Brain pericyte (primary cell): ENCODE measurements around the gene ATAD3A.
A peak's percentile ranks its signal among the peaks of the same experiment; 100 is the strongest.
"Not testable (repeated sequence)": the region's sequence is repeated elsewhere in the genome, so short reads cannot be mapped to it uniquely, and the experiment has no call there.

Experiments used
- DNase-seq: peaks from one replicate; pipeline ENCODE4 v3.0.0-alpha.2; 2012; ENCODE audit warnings: low read depth, low spot score

Gene ATAD3A

DNA sequence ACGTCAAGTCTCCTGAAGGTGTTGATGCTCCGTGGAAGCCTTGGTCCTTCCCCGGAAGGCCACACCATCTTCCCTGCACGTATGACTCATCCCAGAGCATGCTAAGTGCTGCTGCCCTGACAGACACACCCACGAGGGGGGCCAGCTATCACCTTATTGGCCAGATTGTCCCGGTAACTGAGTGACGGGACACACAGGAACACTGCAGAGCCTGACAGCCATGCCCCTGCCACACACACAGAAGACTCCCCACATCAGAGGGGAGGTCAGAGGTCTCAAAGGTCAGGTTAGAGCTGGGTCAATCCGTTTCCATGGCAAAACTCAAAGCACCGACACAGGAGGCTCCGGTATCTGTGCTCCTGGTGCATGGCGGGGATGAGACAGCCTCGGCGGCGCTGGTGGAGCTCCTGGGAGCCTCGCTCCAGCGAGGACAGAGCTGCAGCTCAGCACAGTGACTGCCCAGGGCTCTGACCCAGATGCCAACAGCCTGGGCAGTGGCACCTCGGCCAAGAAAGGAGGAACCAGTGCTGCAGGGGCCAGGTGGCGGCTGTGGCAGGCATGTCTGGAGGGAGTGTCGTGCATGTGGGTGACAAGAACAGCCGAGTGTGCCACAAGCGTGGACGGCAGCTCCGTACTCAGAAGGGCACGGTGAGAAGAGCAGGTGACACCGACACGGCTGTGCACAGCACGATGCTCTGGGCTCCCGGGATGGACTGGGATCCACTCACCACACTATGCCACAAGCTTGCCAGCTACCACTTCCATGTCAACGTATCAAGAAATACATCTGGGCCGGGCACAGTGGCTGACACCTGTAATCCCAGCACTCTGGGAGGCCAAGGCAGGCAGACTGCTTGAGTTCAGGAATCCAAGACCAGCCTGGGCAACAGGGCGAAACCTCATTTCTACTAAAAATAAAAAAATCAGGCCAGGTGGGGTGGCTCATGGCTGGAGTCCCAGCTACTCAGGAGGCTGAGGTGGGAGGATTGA lies 43.3 kb downstream of the ATAD3A start:
- no peak for DNase-seq

DNA sequence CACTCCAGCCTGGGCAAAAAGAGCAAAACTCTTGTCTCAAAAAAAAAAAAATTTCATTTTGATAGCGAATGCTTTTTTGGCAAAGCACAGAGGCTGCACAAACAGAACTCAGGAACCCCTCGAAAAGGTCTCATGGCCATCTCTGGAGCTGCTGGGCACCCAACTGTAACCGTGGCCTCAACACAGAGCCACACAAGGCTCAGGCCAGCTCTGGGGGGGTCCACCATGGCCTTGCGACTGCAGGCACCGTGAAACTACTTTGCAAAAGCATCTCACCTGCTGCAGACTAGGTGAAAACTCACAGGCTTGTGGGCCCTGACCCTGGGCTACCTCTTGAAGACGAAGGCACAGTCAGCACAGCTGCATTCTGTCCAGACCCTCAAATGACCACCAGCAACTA lies 44.5 kb downstream of the ATAD3A start:
- DNase-seq, result no peak

DNA sequence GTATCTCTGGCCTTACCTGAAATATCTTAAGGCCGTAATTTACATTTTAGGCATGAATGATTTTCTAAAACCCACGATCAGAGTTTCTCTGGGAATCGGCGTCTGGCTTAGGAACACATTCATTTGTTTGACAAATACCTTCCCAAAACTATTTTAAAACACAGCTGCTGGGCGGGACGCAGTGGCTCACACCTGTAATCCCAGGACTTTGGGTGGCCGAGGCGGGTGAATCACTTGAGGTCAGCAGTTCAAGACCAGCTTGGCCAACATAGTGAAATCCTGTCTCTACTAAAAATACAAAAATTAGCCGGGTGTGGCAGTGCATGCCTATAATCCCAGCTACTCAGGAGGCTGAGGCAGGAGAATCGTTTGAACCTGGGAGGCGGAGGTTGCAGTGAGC lies 45.0 kb downstream of the ATAD3A start:
- DNase-seq, result not testable (repeated sequence)

DNA sequence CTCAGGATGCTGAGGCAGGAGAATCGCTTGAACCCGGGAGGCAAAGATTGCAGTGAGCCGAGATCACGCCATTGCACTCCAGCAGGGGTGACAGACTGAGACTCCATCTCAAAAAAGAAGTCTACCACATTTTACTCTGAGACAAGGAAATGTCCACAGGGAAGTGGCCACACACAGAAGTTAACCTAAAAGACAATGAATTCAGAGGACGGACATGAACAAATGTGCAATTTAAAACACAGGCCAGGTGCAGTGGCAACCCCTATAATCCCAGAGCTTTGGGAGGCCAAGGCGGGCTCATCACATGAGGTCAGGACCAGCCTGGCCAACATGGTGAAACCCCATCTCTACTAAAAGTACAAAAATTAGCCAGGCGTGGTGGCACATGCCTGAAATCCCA lies 45.7 kb downstream of the ATAD3A start:
- not testable (repeated sequence) for DNase-seq

DNA sequence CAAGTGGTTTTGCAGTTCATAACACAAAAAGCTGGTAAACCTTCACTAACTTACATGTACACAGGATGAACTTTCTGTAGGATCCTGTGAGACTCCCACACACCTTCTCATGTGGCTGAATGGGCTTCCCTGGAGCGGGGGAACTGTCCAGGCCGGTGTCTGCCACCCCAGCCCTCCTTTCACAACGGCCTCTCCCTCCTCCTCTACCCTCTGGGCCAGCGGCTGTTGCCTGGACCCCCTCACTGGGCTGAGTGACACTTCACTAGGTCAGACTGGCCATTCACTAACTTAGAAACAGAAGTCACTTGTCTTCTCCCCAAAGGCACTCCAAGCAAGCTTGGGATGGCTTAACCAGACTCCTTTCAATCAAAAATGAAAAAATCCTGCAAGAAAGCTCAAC lies 46.6 kb downstream of the ATAD3A start:
- no peak for DNase-seq

DNA sequence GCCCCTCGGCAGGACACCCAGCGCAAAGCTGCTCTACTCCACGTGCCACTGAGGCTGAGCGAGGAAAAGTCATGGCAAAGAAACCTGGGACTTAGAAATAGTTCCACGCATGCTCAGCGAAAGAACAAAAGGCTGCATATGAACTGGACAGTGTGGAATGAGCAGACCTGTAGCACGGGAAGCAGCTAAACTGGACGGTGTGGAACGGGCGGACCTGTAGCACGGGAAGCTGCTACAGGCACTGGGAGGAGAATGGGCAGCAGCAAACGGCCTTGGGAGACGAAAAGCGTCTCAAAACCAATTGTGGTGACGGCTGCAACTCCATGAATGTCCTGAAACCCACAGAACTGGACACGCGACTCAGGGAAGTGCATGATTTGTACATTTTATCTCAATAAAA lies 47.1 kb downstream of the ATAD3A start:
- no peak for DNase-seq

DNA sequence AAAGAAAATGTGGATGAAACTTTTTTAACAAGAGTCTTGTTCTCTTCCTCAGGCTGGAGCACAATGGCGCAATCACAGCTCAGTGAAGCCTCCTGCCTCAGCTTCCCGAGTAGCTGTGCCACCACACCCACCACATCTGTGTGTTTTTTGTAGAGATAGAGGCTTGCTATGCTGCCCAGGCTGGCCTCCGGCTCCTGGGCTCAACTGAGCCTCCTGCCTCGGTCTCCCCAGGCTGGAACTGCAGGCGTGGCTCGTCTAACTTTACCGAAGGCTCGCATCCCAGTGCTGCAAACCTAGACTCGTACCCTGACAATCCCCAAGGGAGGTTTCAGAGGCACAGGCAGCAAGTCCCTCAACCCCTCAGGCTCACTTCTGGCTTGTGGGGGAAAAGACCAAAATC lies 48.2 kb downstream of the ATAD3A start:
- no peak for DNase-seq

DNA sequence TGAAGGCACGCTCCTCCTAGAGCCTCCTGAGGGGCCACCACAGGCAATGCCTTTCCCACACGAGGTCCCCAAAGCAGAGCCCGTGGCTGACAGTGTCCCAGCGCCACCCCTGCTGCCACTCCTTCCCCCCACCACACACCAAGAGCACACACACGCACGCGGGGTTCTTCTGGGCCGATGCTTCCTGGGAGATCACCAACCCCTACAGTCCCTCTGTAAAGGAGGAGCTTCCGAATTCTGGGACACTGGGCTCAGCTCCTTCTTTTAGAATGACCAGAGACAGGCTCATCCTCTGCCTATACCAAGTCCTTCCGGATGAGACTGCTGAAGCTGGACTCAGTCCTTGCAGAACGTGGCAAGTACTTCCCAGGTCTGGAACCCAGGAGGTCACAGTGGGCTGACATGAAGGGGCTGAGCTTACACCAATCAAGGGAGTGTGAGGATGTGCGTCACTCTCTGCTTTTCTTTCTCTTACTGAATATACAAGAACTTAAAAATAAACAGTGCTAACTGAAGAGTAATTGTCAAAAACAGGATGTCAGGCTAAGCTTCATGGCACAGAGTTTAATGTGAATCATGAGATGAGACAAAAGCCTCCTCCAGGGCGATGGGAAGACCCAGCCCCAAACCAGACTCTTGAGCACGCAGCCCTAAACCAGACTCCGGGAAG lies 50.0 kb downstream of the ATAD3A start:
- DNase-seq, result no peak

DNA sequence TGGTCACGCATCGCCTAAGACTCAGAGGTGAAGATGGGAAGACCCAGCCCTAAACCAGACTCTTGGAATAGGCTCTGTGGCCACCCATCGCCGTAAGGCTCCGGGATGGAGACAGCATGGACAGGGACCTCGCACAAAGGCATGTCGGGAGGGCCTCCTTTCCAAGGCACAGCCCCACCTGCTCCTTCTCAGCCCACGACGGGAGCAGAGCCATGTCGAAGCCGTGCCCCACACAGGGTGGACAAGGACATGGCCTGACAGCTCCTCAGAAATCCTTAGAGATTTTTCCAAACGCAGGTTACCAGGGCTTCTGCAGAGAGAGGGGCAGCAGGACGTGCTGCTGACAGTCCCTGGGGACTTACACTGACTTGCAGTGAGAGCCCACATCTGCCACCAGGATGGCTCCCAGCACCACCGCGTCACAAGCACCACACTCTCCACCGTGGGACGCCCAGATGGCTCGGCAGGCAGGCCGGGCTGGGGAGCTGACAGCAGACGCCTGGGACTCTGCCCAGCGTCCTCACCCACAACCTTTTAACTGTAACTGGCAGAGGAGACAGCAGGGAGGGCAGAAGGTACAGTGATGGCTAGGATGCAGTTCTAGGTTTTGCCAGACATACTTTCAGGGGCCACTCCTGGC lies 50.7 kb downstream of the ATAD3A start:
- no peak for DNase-seq

DNA sequence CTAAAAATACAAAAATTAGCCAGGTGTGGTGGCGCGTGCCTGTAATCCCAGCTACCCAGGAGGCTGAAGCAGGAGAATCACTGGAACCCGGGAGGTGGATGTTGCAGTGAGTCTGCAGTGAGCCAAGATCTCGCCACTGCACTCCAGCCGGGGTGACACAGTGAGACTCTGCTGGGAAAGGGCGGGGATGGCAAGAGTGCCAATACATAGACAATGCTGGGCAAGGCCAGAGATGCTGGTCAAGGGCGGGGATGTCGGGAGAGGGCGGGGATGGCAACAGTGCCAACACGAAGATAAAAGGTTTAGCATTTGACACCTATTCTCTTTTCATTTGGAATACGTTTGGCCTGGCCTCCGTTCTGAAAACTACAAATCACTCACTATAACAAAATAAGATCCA lies 51.7 kb downstream of the ATAD3A start:
- no peak for DNase-seq

DNA sequence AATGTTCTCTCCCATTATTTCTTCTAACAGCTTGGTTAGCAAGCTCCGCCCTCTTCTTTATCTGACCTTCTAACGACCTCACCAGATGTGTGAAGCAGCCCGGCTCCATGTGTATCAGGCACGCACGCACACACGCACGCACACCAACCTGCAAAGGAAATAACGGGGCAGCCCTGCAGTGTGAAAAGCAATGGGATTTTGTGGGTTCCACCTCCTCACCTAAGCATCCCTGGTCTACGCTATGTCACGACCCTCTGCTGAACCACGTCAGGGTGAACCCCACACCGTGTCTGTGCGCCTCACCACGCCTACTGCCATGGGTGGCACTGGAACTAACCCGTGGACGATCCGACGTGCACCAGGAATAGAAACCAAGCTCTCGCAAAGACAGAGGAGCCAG lies 52.3 kb downstream of the ATAD3A start:
- no peak for DNase-seq

DNA sequence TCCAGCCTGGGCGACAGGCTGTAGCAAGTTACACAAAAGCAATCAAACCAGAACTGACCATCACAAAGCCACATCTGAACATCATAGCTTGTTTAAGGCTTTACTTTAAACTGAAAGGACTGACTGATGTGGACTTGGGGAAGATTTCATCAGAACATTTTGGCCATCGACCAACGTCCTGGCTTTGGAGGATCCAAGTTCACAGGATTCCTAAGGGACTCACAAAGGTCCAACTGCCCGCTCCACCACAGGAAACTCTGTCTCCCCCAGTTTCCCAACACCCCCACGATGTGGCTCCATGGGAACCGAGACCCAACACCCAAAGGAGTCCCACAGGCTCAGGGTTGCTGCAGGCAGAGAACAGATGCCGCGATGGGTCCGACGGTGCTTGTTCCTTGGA lies 53.4 kb downstream of the ATAD3A start:
- DNase-seq, result no peak

DNA sequence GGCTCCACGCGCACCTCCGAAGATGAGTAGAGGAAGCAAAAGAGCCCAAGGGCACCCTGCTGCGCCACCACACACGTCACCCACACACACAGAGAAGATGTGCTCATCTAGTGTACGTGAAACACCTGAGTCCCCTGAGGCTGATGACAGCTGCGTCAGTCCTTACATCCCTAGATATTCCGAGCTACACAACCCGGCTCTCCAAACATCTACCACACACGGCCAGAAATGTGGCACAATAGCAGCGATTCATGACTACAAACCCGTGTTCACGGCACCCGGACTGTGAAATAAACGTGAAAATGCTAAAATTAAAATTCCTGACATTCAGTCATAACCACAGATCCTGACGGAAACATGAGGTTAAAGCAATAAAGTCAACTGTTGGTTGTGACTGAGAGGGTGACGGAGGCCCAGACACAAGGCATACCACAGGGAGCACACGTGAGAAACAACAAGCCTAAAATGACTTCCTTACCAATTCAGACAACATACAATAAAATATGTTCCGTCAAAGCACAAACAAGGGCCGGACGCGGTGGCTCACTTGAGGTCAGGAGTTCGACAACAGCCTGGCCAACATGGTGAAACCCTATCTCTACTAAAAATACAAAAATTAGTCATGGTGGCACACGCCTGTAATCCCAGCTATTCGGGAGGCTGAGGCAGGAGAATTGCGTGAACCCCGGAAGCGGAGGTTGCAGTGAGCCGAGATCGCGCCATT lies 55.4 kb downstream of the ATAD3A start:
- no peak for DNase-seq

DNA sequence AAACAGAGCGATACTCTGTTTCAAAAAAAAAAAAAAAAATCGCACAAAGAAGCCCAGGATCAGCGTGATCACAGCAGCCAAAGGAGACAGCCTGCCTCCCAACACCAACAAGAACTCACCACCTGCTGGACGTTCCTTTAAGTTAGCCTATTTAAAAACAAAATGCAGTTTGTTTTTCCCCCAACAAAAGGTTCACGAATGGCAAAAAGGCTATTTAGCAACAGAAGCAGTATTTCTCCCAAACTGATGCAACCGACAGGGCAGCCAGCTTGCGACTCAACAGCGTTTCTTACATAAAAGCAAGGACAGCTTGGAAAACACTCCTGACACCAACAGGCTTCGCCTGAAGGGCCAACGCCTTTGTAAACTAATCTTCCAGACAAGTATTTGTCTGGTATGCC lies 55.9 kb downstream of the ATAD3A start:
- no peak for DNase-seq

DNA sequence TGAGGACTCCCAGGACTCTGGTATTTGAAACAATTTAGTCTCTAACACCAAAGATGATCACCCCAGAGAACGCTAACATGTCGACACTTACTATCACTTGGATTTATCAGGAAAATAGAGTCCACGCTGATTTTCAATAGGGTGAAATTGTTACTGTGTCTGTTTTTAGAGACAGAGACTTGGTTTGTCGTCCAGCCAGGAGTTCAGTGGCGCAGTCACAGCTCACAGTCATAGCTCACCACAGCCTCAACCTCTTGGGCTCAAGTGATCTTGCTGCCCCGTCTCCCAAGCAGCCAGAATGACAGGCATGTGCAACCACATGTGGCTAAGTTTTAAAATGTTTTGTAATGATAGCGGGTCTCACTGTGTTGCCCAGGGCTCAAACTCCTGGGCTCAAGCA lies 57.4 kb downstream of the ATAD3A start:
- DNase-seq, result no peak

DNA sequence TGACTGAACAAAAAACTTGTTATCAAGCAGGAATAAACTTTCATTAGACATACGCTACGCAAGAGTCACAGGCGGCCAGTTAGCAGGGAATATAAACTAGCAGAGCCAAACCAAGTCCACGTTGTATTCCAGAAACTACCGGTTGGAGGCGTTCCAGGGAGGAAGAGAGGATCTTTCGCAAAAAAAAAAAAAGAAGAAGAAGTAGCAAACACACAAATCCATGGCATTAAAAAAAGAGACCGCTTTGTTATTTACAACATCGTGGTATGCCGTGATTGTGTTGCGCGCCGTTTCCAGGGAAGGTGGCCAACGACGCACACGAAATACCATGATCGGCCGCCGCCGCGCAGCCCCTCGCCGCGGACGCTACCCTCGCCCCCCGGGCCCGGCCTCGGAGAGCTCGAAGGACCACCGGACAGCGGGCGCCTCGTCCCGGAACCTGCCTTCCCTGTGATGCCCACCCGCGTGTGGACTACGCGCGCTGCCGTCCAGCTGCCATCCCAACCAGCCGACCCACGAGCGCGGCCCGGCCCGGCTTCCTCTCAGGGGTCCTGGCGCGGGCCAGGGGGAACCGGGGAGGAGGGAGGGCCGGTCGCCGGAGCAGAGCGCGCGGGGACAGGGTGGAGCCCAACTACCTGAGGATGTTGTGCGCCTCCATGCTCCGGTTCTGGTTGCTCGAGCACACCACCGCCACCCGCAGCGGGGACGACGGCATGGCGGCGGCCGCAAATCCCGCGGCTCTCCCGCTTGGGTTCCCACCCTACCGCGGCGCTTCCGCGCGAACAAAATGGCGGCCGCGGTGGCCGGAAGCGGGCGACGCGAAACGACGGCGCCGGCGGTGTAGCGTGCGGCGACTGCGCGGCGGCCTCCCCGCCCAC lies 62.1 kb downstream of the ATAD3A start:
- DNase-seq, result no peak

DNA sequence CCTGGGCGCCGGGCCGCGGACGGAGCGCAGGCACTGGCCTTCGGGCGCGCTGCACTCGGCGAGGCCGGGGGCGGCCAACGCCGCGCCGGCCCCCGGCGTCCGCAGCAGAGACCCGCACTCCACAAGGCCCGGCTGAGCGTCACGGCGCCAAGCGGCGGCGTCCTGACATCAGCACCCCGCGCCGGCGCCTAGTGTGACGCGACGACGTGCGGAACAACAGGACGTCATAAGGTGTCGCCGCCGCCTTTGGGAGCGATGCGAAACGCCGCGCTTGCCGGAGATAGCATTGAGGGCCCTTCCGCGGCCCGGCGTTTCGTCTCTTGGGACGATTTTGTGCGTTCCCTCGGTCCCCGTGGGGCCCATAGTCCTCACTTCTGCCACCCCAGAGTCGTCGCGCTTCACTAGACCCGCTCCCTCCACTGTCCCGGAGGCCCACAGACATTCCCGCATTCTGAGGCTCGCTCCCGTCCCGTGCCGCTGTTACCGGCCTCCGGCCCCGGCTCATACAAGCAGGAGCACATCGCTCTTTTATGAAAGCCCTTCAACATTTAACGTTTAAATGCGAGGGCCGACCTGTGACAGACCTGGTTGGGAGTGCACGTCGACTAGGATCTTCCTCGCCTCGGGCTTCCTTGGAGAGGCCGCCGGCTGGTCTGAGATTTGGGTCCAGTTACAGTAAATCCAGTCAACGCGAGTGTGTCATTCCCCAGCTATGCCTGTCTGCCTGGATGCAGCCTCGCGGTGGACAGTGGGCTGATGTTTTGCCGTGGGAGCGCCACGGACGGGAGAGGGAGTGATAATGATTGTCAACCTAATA lies 63.0 kb downstream of the ATAD3A start, which contains the start of gene SSU72:
TSS of gene SSU72 (minus strand) at position 143 of the 817 bp plus-strand sequence. CDS start 306 bp downstream, outside the sequence.
- peak; percentile 77 for DNase-seq

DNA sequence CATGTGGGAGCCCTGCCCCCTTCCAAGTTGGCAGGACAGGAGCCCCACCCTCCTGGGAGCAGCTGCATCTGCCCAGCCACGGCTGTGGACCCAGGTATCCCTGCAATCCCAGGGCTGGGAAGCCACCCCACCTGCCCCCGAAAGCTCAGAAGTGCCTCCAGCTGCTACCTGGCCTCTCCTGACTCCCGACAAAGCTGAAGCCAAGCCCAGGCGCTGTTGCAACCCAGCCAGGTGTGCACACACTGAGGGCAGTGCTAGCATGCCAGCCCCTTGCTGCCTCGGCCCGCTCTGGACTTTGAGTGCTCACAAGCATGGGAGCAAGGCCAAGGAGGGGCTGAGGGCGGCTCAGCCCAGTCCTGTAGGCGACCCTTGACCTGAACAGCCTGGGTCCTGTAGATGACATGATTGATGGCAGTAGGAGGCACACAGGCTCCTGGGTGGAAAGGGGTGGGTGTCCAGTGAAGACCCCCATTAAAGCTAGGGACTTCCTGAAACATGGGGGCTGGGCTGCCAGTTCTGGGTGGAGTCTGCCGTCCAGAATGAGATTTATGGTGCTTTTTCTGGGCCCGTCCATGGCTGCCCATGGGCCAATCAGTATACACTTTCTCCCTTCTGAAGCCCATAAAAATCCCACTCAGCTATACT lies 65.5 kb downstream of the ATAD3A start:
- DNase-seq, result no peak

DNA sequence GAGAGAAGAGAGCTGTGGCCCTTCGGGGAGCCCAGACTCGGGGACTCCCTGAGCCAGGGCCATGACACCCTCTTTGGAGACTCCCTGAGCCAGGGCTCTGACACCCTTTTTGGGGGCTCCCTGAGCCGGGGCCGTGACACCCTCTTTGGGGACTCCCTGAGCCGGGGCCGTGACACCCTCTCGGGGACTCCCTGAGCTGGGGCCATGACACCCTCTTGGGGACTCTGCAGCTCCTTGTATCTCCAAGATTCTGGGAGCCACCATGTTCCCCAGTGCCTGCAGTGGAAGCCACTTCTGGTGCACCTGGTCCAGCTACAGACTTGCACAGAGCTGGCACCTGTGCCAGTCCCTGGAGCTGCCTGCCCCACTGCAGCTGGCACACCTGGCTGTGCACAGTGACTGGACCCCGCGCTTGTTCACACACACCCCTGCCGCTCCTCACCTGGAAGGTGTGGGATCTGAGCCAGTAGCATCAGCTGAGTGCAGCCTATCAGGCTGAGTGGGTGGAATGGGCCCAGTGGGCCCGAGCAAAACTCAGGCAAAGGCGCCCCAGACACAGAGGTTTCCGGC lies 66.5 kb downstream of the ATAD3A start:
- DNase-seq, result no peak
